ENCODE measurements around the gene NLRP3. TPM values are rescaled to one million over a fixed set of nuclear protein-coding genes. Genes with fewer than 3 reads are reported as not detected.

Gene NLRP3
- total and polyA plus RNA-seq, 2 of the 13 experiments (the other 11 are each of a cell fraction or from before 2014, with no cell fraction given) = not detected

DNA sequence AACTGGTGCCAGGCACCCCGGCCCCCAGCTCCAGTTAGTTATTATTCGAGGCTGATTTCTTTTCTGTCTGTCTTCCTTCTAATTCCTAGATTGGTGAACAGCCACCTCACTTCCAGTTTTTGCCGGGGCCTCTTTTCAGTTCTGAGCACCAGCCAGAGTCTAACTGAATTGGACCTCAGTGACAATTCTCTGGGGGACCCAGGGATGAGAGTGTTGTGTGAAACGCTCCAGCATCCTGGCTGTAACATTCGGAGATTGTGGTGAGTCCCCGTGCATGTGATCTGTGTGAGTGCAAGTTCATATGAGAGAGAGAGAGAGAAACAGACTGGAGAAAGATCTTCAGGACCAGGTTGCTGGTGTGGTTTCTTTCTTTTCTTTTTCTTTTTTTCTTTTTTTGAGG lies 13.5 kb downstream of the NLRP3 start (continued):
- TF ChIP-seq, protein P1, sequence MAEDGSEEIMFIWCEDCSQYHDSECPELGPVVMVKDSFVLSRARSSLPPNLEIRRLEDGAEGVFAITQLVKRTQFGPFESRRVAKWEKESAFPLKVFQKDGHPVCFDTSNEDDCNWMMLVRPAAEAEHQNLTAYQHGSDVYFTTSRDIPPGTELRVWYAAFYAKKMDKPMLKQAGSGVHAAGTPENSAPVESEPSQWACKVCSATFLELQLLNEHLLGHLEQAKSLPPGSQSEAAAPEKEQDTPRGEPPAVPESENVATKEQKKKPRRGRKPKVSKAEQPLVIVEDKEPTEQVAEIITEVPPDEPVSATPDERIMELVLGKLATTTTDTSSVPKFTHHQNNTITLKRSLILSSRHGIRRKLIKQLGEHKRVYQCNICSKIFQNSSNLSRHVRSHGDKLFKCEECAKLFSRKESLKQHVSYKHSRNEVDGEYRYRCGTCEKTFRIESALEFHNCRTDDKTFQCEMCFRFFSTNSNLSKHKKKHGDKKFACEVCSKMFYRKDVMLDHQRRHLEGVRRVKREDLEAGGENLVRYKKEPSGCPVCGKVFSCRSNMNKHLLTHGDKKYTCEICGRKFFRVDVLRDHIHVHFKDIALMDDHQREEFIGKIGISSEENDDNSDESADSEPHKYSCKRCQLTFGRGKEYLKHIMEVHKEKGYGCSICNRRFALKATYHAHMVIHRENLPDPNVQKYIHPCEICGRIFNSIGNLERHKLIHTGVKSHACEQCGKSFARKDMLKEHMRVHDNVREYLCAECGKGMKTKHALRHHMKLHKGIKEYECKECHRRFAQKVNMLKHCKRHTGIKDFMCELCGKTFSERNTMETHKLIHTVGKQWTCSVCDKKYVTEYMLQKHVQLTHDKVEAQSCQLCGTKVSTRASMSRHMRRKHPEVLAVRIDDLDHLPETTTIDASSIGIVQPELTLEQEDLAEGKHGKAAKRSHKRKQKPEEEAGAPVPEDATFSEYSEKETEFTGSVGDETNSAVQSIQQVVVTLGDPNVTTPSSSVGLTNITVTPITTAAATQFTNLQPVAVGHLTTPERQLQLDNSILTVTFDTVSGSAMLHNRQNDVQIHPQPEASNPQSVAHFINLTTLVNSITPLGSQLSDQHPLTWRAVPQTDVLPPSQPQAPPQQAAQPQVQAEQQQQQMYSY (CRISPR knock-in tag; IDR thresholded peaks at IDR 0.05) = no peak
- TF ChIP-seq ZNF772 (CRISPR knock-in tag; IDR thresholded peaks at IDR 0.05) (no peak), KAT7 (CRISPR knock-in tag; IDR thresholded peaks at IDR 0.05; ENCODE audit: borderline replicate concordance) (no peak)
- TF ChIP-seq, protein P2, sequence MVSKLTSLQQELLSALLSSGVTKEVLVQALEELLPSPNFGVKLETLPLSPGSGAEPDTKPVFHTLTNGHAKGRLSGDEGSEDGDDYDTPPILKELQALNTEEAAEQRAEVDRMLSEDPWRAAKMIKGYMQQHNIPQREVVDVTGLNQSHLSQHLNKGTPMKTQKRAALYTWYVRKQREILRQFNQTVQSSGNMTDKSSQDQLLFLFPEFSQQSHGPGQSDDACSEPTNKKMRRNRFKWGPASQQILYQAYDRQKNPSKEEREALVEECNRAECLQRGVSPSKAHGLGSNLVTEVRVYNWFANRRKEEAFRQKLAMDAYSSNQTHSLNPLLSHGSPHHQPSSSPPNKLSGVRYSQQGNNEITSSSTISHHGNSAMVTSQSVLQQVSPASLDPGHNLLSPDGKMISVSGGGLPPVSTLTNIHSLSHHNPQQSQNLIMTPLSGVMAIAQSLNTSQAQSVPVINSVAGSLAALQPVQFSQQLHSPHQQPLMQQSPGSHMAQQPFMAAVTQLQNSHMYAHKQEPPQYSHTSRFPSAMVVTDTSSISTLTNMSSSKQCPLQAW (CRISPR knock-in tag; IDR thresholded peaks at IDR 0.05) = no peak

DNA sequence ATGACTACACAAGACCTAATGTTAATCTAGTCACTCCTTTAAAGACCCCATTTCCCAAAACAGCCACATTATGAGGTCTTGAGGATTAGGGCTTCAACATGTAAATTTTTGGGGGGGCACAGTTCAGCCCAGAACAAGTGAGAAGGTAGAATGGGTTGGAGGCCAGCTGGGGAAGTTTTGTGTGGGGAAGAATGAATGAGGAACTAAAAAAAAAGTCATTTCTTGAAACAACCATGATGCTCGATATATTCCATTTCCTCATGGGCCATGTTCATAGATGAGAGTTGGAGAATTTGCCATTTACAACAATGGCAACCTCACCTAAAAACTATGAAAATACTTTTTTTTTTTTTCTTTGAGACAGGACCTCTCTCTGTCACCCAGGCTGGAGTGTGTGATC lies 14.5 kb downstream of the NLRP3 start:
- in situ Hi-C loops (cut with HindIII; ENCODE audit: extremely low pct_ligation_motif_present, low pct_unique_long_range_greater_than_20kb) (no loop called here), intact Hi-C loops (cut with micrococcal nuclease; ENCODE audit: unreplicated experiment) (no loop called here)
- Histone ChIP-seq H2AFZ (ENCODE audit: low read length) (no peak overlapping the region), H3K4me3 (replicated peaks in 1 of 3; ENCODE audit: insufficient read depth in 1 of 3, low read depth in 2 of 3, low read length in 3 of 3) (no peak overlapping the region), H3K79me2 (ENCODE audit: insufficient read depth, low read length) (no peaks in the 10 kb centered on the region), H3K27me3 (ENCODE audit: control insufficient read depth in 1 of 2, insufficient read depth in 2 of 2, low read length in 2 of 2) (peaks cover 4 to 43% of the 10 kb centered on the region in 2 experiments; a peak in 4 of 5 replicates), H4K20me1 (ENCODE audit: insufficient read depth, low read length) (no peaks in the 10 kb centered on the region), H3K36me3 (replicated peaks in 1 of 2; ENCODE audit: control insufficient read depth in 1 of 2, insufficient read depth in 2 of 2, low read length in 2 of 2) (no peaks in the 10 kb centered on the region), H3K27ac (ENCODE audit: extremely low read length, insufficient read depth, low read length) (no peak overlapping the region), H3K9ac (ENCODE audit: insufficient read depth, low read depth, low read length) (no peak overlapping the region), H3K4me1 (ENCODE audit: insufficient read depth, low read length) (no peaks in the 10 kb centered on the region), H3K9me3 (ENCODE audit: low read length) (no peaks in the 10 kb centered on the region), H3K4me2 (ENCODE audit: low read depth, low read length) (no peak overlapping the region)
- DNase-seq (ENCODE audit: low spot score) (no peak), ATAC-seq (no peak), FAIRE-seq (no peak)
- BruUV-seq (replicated peaks) = no TSS peak
- 0% methylated on average over 1 of the region's 1 CpG for WGBS (ENCODE audit: low lambda C conversion rate)
- POLR2A ChIA-PET = no interaction called here
- CTCF ChIA-PET (ENCODE audit: low intra/inter-chr PET ratio, low total read pairs) = no interaction called here
- TF ChIP-seq ATM (IDR thresholded peaks at IDR 0.05; ENCODE audit: borderline replicate concordance) = no peak
- no peak for TF ChIP-seq ZNF382 (CRISPR knock-in tag; IDR thresholded peaks at IDR 0.05; ENCODE audit: borderline replicate concordance)
- TF ChIP-seq ATF7 (IDR thresholded peaks at IDR 0.05) = no peak
- no peak for TF ChIP-seq ATF7 (CRISPR knock-in tag; IDR thresholded peaks at IDR 0.05)
- TF ChIP-seq ZNF329 (CRISPR knock-in tag; IDR thresholded peaks at IDR 0.05; ENCODE audit: low read depth) = no peak
- TF ChIP-seq, protein P3, sequence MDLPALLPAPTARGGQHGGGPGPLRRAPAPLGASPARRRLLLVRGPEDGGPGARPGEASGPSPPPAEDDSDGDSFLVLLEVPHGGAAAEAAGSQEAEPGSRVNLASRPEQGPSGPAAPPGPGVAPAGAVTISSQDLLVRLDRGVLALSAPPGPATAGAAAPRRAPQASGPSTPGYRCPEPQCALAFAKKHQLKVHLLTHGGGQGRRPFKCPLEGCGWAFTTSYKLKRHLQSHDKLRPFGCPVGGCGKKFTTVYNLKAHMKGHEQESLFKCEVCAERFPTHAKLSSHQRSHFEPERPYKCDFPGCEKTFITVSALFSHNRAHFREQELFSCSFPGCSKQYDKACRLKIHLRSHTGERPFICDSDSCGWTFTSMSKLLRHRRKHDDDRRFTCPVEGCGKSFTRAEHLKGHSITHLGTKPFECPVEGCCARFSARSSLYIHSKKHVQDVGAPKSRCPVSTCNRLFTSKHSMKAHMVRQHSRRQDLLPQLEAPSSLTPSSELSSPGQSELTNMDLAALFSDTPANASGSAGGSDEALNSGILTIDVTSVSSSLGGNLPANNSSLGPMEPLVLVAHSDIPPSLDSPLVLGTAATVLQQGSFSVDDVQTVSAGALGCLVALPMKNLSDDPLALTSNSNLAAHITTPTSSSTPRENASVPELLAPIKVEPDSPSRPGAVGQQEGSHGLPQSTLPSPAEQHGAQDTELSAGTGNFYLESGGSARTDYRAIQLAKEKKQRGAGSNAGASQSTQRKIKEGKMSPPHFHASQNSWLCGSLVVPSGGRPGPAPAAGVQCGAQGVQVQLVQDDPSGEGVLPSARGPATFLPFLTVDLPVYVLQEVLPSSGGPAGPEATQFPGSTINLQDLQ (CRISPR knock-in tag; IDR thresholded peaks at IDR 0.05) = no peak
- TF ChIP-seq YEATS4 (CRISPR knock-in tag; IDR thresholded peaks at IDR 0.05; ENCODE audit: borderline replicate concordance) = no peak
- TF ChIP-seq RNF2 (conservative IDR thresholded peaks at IDR 0.05; ENCODE audit: low read depth) = no peak
- TF ChIP-seq TEAD2 (CRISPR knock-in tag; IDR thresholded peaks at IDR 0.05) = no peak
- TF ChIP-seq, protein P4, sequence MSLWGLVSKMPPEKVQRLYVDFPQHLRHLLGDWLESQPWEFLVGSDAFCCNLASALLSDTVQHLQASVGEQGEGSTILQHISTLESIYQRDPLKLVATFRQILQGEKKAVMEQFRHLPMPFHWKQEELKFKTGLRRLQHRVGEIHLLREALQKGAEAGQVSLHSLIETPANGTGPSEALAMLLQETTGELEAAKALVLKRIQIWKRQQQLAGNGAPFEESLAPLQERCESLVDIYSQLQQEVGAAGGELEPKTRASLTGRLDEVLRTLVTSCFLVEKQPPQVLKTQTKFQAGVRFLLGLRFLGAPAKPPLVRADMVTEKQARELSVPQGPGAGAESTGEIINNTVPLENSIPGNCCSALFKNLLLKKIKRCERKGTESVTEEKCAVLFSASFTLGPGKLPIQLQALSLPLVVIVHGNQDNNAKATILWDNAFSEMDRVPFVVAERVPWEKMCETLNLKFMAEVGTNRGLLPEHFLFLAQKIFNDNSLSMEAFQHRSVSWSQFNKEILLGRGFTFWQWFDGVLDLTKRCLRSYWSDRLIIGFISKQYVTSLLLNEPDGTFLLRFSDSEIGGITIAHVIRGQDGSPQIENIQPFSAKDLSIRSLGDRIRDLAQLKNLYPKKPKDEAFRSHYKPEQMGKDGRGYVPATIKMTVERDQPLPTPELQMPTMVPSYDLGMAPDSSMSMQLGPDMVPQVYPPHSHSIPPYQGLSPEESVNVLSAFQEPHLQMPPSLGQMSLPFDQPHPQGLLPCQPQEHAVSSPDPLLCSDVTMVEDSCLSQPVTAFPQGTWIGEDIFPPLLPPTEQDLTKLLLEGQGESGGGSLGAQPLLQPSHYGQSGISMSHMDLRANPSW (CRISPR knock-in tag; IDR thresholded peaks at IDR 0.05; ENCODE audit: borderline replicate concordance) = no peak

Data from HepG2 (cell line).